ENCODE data around the gene C11orf24. TPM values are rescaled to one million over a fixed set of nuclear protein-coding genes. Genes with fewer than 3 reads are reported as not detected.
A peak's percentile ranks its signal among the peaks of the same experiment; 100 is the strongest.

C11orf24 gene
- total RNA-seq, 2 donors from 2014 or later: 25.1 to 61.0 TPM

DNA sequence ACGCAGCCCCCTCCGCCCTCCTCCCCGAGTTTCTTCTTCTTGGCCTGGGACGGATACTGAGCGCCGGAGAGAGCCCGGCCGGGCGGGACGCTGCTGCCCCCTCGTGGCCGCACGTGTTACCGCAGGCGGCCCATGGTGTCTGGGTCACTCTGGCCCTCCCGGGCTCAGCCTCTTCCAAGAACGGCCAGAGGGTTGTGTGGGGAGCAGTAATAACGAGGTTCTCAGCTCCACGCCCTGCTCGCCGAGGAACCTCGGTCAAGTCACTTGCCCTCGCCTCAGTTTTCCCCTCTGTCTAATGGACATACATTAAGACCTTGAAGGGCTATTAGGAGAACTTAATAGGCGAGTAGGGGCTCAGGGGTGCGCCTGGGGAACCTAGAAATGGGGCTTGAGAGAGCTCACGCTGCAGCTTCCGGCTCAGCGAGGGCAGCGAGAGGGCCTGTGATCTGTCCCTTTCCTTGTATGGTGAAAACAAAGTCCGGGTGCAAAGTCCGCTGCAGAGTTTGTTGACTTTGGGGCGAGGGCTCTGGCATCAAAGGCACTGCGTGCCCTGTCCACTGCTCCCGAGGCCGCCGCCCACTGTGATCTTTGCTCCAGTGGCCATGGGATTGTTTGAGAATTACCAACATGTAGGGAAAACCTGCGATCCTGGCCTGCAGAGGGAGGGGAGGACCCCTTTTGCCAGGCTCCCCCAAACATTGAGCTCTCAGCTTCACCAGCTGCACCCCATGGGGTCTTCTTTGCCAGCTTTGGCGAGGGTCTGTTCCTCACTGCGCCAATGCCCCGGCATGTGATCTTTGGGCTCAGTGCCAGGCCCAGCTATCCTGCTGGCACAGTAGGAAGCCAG, 26.3 kb upstream of the C11orf24 start:
- H3K9me3 ChIP-seq: no peaks in the 10 kb centered on the region
- peak; percentile 53 for DNase-seq (ENCODE audit: low spot score)
- no peak overlapping the region for H3K27ac ChIP-seq
- no peaks in the 10 kb centered on the region for H3K4me1 ChIP-seq (replicated peaks)
- H3K36me3 ChIP-seq: no peaks in the 10 kb centered on the region
- H3K27me3 ChIP-seq (replicated peaks; ENCODE audit: insufficient read depth): no peaks in the 10 kb centered on the region
- TF ChIP-seq POLR2AphosphoS5 (IDR thresholded peaks at IDR 0.05) (peak; percentile 52), POLR2A (IDR thresholded peaks at IDR 0.05) (no peak)
- TF ChIP-seq, protein P1, sequence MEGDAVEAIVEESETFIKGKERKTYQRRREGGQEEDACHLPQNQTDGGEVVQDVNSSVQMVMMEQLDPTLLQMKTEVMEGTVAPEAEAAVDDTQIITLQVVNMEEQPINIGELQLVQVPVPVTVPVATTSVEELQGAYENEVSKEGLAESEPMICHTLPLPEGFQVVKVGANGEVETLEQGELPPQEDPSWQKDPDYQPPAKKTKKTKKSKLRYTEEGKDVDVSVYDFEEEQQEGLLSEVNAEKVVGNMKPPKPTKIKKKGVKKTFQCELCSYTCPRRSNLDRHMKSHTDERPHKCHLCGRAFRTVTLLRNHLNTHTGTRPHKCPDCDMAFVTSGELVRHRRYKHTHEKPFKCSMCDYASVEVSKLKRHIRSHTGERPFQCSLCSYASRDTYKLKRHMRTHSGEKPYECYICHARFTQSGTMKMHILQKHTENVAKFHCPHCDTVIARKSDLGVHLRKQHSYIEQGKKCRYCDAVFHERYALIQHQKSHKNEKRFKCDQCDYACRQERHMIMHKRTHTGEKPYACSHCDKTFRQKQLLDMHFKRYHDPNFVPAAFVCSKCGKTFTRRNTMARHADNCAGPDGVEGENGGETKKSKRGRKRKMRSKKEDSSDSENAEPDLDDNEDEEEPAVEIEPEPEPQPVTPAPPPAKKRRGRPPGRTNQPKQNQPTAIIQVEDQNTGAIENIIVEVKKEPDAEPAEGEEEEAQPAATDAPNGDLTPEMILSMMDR (IDR thresholded peaks at IDR 0.05): peak; percentile 92 to 98 (median 96)
- no peak overlapping the region for H3K4me3 ChIP-seq
- WGBS: 30% methylated on average over 40 of the region's 40 CpGs
- intact Hi-C loops (cut with DNase I): loop anchor here (2.0 kb wide), 1 partner anchor 41 kb away; no protein-coding TSS in a partner anchor

DNA sequence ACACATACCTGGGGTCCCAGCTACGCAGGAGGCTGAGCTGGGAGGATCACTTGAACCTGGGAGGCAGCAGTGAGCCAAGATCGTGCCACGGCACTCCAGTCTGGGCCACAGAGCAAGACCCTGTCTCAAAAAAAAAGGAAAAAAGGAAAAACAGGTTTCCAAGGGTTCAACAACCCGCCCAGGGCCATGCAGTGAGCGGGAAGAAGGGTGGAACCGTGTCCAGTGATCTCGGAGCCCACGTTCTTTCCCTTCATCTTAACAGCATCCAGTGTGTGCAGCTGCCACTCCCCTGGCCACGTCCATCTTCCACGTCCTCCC, 25.7 kb upstream of the C11orf24 start:
- no peak overlapping the region for H3K4me3 ChIP-seq
- TF ChIP-seq POLR2A (IDR thresholded peaks at IDR 0.05): no peak
- TF ChIP-seq, protein P1 (IDR thresholded peaks at IDR 0.05): no peak
- 34% methylated on average over 10 of the region's 10 CpGs for WGBS

GRCh38 chr11:68297052-68297378, 25.2 kb upstream of the C11orf24 start:
- intact Hi-C loops (cut with DNase I): loop anchor here (2.0 kb wide), 1 partner anchor 40 kb away; no protein-coding TSS in a partner anchor
- H3K36me3 ChIP-seq: no peaks in the 10 kb centered on the region
- DNase-seq (ENCODE audit: low spot score): no peak
- H3K4me1 ChIP-seq (replicated peaks): no peaks in the 10 kb centered on the region
- TF ChIP-seq POLR2AphosphoS5 (IDR thresholded peaks at IDR 0.05): no peak
- TF ChIP-seq, protein P1 (IDR thresholded peaks at IDR 0.05): no peak
- TF ChIP-seq POLR2A (IDR thresholded peaks at IDR 0.05): no peak
- no peaks in the 10 kb centered on the region for H3K9me3 ChIP-seq
- H3K4me3 ChIP-seq: no peak overlapping the region
- H3K27me3 ChIP-seq (replicated peaks; ENCODE audit: insufficient read depth): no peaks in the 10 kb centered on the region
- H3K27ac ChIP-seq: no peak overlapping the region
- WGBS: 92% methylated on average over 6 of the region's 6 CpGs

More for the DNA sequence above, 25.7 kb upstream of the C11orf24 start:
- Histone ChIP-seq H3K9me3 (no peaks in the 10 kb centered on the region), H3K27ac (no peak overlapping the region), H3K36me3 (no peaks in the 10 kb centered on the region), H3K27me3 (replicated peaks; ENCODE audit: insufficient read depth) (no peaks in the 10 kb centered on the region), H3K4me1 (replicated peaks) (no peaks in the 10 kb centered on the region)
- DNase-seq (ENCODE audit: low spot score): no peak
- intact Hi-C loops (cut with DNase I): loop anchor here (2.0 kb wide), 1 partner anchor 41 kb away; no protein-coding TSS in a partner anchor

GRCh38 chr11:68296344-68297051, 24.7 kb upstream of the C11orf24 start:
- no peaks in the 10 kb centered on the region for H3K9me3 ChIP-seq
- TF ChIP-seq POLR2A (IDR thresholded peaks at IDR 0.05) (no peak), POLR2AphosphoS5 (IDR thresholded peaks at IDR 0.05) (no peak)
- TF ChIP-seq, protein P1 (IDR thresholded peaks at IDR 0.05): no peak
- H3K27ac ChIP-seq: no peak overlapping the region
- no peaks in the 10 kb centered on the region for H3K36me3 ChIP-seq
- no peaks in the 10 kb centered on the region for H3K27me3 ChIP-seq (replicated peaks; ENCODE audit: insufficient read depth)
- intact Hi-C loops (cut with DNase I): loop anchor here (2.0 kb wide), 1 partner anchor 40 kb away; no protein-coding TSS in a partner anchor
- no peaks in the 10 kb centered on the region for H3K4me1 ChIP-seq (replicated peaks)
- WGBS: 89% methylated on average over 15 of the region's 15 CpGs
- no peak for DNase-seq (ENCODE audit: low spot score)
- no peak overlapping the region for H3K4me3 ChIP-seq
